AG20443 (cell line): Measurements from ENCODE around the gene DCLRE1B.

Experiments used
- DNase-seq: peaks from one replicate; pipeline ENCODE4 v3.0.0; 2012; ENCODE audit warnings: low spot score, mixed read lengths

The DCLRE1B gene

DNA sequence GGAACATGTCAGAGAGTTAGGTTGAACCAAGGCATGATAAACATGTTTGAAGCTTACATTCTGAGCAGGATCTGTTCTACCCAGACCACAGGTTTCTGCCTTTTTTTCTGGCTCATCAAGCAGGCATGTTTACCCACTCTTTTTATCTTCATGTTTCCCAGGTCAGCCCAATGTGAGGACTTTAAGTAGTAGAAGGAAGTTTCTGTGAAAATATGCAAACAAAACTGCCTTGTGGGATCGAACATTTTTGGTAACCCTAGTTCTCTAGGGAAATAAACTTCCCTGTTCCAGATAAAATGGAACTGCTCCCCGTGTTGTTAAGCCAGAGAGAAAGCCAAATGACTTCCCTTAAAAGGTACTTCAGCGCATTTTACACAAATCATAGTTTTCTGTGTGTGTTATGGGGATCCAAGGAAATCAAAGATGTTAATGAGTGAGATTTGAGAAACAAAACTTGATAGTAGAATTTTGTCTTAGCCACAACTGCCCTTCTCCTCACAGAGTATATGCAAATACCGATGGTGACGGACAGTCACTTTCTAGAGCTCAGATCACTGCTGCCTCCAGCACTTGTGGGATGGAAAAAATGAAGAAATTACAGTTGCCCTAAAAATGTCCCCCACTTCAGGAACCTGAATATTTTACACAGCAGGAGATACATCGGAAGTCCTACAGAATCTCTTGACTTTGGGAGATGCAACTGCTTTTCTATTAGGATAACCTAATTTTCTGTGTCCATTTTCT is 23.2 kb downstream of the DCLRE1B start:
- no peak for DNase-seq

DNA sequence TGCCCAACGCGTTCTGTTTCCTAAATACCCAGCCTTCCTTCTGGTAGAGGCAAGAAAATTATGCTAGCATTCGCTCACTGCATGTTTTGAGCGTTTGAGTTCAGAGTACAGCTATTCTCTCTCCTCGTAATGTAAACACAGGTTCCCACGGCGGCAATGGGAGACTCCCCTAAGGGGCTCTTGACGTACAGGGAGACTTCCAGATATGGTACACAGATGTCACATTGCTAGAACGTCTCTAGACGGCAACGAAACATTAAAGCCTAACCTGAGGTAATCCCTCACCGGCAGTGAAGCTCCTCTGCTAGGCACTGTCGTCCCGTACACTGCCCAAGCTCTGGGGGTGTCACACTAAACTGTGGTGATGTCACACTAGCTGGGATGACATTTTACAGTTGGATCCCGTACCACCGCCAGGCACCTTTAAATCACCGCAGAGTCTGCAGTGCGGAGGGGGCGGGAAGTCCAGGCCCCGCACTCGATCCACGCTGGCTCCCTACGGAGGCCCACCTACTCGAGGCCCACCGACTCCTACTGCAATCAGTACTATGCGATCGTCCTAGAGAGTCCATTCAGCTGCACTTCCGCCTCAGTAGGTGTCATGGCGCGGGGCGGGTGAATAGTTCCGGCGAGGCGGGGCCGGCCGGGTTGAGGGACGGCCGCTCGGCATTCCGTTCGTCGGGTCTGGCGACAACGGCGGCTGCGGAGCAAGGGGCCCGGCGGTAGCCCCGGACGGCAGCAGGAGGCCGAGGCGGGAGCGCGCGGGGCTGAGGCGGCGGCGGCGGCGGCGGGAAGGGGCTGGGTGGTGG is 24.0 kb downstream of the DCLRE1B start, which contains the start of gene HIPK1:
Gene HIPK1 (plus strand): TSS at position 384 of the 809 bp plus-strand sequence.
- DNase-seq: peak; percentile 95

DNA sequence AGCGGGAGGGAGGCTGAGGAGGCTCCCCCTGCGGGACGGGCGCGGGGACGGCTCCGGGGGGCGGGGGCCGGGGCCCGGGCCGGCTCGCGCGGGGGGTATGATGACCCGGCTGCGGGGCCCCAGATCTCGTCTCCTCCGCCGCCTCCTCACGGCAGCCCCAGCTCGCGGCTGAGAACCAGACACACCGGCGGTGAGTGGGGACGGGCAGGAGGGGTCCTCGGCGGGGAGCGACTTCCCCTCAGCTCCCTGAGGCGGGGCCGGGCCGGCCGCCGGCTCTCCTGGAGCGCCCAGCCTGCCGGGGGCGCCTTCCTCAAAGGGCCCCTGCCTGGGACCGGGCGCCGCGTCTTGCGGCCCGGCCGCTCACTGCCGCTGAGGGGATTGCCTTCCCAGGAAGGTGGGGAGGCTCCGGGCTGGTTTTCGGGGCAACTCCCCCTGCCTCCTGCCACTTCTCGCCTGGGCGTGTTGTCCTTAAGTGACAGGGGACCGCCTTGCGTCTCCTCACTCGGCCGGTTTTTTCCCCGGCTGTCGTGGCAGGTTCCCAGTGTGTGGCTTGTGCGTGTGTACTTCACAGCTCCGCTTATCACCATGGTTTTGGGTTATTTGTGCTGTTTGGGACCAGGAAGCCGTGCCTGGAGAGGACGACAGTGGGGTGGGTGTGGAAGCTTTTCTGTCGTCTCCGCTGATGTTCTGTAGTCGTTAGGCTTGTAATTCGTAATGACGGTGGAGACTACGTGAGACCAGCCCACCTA is 24.8 kb downstream of the DCLRE1B start:
- peak; percentile 65 for DNase-seq

DNA sequence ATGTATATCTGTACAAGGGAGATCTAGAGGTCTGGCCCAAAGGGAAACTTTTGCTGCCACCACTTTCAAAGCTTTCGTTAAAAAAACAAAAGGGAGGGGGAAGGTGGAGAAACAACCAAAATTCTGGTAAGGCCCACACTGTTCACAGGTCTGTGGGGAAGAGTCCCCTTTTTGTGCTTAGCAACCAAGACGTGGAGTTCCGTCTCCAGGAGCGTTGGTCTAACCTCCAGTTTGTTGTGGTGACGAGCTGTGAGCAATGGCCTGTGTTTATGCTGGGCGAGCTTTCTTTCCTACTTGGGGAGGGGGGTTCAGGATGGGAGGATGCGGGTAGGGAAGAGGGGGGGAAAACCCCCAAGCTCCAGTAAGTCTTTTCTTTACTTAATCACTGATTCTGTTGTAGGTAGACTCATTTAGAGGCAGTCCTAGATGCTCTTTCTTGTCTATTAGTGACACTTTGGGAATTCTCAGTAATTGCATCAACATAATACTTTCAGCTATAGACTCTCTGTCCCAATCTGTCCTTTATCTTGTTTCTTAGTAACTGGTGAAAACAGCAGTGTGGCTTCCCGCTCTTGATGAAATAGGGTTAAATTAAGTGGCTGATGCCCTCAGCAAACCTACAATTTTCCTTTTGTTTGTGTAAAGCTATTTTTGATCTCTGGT is 25.5 kb downstream of the DCLRE1B start:
- peak; percentile 63 for DNase-seq

DNA sequence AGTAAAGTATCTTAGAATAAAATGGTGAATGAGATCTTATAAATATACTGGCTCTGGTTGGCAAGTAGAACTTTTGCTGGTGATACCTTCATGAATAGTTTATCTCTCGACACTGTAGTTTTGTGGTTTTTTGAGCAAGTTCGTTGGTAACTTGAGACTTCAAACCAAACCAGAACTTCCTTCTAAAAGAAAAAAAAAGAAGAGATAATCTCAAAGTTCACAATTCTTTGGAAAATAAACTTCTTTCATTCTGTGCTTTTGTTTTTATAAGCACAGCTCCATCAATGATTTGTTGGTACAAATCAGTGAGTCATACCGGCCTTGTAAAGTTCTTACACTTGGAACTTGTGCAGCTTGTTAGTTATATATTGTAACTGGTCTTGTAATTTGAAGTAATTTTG is 26.3 kb downstream of the DCLRE1B start:
- DNase-seq: peak; percentile 21

DNA sequence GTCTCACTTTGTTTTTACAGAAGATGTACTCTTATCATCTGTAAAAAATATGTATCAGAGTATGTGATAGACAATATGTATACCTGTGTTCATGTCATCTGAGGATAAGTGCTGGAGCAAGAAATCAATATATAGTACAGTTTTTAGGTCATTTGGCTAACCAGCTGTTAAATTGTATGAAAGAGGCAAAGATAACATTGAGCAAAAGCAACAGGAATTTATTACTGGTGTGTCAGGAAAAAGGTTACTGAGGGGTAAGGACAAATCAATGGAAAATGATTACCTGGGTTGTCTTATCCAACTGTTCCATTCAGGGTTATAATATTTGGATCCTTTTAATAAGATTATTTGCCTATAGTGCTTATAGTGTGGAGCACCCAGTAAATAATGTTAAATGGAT is 28.9 kb downstream of the DCLRE1B start:
- no peak for DNase-seq

DNA sequence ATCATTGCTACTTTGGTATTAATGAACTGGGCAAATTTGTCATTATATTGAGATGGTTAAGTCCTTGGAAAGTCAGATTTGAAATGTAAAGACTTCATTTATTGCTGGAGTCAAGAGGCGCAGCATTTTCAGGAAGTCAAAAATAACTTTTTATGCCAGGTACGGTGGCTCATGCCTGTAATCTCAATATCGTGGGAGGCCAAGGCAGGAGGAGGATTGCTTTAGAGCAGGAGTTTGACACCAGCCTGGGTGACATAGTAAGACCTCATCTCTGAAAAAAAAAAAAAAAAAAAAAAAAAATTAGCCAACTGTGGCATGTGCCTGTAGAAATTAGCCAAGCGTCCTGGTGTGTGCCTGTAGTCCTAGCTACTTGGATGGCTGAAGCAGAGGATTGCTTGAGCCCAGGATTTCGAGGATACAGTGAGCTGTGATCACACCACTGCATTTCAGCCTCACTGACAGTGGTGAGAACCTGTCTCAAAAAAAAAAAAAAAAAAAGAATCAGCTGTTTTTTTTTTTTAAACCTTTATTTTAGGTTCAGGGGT is 29.5 kb downstream of the DCLRE1B start:
- no peak for DNase-seq

DNA sequence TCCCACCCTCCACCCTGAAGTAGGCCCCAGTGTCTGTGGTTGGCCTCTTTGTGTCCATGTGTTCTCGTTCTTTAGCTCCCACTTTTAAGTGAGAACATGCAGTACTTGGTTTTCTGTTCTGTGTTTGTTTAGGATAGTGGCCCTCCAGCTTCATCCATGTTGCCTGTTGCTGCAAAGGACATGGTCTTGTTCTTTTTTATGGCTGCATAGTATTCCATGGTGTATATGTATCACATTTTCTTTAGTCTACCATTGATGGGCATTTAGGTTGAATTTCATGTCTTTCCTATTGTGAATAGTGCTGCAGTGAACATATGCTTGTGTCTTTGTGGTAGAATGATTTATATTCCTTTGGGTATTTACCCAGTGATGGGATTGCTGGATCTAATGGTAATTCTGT is 30.1 kb downstream of the DCLRE1B start:
- DNase-seq: no peak

DNA sequence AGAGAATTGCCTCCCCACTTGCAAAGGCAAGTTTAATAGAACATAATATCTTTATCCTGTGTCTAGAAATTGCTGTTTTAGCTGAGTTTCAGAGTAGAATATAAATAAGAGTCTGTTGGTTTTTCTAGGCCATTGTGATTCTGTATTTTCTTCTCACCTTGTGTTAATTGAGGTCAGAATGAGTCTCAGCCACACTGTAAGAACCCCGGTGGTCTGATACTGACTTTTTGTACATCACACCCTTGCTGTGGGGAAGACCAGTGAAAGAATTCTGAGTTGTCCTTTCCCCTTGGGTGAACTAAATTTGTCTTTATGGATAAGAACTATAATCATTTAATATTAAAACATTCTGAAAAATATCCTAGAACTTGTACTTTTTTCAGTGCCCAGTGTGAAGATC is 30.8 kb downstream of the DCLRE1B start:
- no peak for DNase-seq

DNA sequence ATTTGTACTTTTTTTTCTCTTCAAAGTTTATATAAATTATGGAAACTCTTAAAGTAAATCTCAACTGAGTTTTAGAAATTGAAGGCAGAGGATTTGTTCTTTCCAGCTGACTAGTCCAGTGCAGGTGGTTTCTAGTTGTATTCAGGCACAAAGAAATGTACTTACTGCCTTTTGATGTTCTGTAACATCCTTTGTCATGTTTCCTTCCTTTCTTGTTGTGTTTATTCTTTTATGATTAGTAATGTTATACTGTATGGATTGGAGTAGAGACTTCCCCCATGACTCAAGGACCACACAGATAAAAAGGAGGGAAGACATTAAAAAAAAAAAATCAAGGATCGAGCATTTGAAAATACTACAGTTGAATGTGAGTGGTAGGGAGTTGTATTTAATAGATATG is 32.0 kb downstream of the DCLRE1B start:
- DNase-seq: no peak

DNA sequence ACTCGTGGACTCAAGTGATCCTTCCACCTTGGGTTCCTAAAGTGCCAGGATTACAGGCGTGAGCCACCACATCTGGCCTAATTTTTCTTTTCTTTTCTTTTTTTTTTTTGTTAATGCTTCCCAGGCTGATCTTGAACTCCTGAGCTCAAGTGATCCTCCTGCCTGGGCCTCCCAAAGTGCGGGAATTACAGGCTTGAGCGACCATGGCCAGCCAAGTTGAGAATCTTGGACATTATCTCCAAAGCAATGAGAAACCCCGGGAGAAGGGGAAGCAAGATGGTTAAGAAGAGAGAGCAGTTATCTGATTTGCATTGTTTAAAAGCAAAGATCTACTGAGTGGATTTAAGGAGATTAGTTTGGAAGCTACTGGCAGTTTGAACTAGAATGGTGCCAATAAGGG is 33.1 kb downstream of the DCLRE1B start:
- no peak for DNase-seq

DNA sequence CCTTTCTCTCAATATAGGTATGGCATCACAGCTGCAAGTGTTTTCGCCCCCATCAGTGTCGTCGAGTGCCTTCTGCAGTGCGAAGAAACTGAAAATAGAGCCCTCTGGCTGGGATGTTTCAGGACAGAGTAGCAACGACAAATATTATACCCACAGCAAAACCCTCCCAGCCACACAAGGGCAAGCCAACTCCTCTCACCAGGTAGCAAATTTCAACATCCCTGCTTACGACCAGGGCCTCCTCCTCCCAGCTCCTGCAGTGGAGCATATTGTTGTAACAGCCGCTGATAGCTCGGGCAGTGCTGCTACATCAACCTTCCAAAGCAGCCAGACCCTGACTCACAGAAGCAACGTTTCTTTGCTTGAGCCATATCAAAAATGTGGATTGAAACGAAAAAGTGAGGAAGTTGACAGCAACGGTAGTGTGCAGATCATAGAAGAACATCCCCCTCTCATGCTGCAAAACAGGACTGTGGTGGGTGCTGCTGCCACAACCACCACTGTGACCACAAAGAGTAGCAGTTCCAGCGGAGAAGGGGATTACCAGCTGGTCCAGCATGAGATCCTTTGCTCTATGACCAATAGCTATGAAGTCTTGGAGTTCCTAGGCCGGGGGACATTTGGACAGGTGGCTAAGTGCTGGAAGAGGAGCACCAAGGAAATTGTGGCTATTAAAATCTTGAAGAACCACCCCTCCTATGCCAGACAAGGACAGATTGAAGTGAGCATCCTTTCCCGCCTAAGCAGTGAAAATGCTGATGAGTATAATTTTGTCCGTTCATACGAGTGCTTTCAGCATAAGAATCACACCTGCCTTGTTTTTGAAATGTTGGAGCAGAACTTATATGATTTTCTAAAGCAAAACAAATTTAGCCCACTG is 35.5 kb downstream of the DCLRE1B start:
- DNase-seq: no peak

DNA sequence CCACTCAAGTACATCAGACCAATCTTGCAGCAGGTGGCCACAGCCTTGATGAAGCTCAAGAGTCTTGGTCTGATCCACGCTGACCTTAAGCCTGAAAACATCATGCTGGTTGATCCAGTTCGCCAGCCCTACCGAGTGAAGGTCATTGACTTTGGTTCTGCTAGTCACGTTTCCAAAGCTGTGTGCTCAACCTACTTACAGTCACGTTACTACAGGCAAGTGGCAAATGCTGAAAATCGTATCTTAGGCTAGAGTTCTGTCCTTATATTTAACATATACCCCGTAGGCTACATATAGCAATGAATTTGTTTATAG is 36.1 kb downstream of the DCLRE1B start:
- DNase-seq: no peak

DNA sequence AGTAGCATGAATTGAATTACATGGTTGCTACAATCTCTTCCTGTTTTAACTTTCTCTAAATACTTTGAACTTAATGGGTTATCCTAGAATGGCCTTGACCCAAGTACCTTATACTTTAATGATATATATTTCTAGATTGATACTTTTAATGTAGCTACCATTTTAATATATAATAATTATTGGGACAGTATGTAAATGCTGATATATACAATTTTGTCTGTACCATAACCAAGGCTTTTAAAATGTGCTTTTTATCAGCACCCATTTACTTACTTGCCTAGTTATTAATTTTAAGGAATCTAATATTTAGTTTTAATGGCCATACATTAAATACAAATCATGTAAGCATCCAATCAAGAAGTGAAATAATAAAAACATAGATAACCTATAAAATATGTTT is 37.4 kb downstream of the DCLRE1B start:
- DNase-seq: no peak

DNA sequence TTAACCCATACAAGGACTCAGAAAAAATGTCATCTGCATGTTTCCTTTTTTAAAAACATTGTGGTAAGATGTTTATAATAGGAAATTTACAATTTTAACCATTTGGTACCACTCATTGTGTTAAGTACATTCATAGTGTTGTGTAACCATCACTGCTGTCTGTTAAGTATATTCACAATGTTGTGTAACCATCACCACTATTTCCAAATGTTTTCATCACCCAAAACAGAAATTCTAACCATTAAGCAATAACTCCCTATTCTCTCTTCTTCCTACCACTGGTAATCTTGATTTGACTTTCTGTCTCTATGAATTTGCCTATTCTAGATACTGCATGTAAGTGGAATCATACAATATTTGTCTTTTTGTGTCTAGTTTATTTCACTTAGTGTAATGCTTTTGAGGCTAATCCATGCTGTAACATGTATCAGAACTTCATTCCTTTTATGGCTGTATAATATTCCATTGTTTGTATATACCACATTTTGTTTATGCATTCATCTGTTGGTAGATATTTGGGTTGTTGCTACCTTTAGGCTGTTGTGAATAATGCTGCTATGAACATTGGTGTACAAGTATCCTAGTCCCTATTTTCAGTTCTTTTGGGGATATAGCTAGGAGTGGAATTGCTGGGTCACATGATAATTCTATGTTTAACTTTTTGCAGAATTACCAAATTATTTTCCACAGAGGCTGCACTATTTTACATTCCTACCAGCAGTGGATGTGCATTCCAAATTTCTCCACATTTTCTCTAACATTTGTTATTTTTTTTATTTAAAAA is 38.1 kb downstream of the DCLRE1B start:
- DNase-seq: no peak

DNA sequence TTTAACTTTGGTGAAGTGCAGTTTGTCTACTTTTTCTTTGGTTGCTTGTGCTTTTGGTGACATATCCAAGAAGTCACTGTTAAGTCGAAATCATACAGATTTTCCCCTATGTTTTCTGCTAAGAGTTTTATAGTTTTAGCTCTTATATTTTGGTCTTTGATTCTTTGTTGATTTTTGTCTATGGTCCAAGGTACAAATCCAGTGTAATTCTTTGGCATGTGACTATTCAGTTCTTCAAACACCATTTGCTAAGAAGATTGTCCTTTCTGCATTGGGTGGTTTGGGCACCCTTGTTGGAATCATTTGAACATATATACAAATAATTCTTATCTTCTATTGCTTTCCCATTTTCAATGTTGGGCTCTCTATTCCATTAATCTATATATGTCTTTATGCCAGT is 40.2 kb downstream of the DCLRE1B start:
- DNase-seq: no peak

DNA sequence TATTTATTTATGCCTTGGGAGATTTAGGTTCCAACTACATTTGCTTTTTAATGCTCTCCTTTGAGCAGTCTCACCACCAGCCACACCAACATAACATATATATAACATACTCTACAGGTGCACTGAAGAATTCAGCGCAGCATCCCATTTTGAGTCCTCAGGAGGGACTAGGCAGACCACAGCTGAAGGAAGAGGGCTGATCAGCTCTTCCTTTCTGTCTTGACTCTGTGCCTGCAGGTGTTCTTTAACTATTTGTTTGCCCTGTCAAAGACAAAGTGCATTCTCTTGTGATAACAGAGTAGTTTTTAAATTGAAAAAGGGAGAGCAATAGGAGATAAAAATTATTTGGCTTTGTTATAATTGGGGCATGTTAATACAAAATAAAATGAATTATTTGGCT is 41.0 kb downstream of the DCLRE1B start:
- no peak for DNase-seq

DNA sequence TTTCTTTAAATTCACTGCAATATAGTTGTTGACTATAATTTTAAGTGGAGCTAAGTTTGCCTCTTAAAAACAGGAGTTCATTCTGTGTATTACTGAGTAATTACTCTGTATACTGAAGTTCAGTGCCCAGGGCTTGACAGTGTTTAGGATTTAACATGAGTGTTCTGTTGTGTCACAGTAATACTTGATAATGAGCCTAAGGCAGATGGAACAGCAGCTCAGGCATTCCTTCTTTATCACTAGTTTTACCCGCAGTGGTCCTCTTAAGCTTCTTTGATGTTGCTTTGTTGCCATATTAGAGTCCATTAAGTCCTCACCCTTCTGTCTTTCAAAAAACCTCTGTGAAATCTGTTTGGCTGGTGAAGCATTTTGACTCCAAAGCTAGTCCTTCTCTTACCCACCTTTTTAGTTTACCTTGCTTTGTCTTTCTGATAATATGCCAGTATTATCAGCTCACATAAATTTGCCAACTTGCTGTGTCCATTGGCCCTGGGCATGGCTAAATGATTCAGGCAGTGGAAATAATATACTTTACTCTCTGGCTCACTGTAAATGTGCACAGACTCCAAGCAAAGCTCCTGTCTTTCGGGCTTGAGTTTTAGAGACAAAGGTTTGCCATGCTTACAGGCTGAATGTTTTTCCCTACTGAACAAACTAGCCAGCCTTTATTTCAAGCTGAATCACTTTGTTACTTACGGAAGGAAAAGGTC is 41.7 kb downstream of the DCLRE1B start:
- DNase-seq: no peak

DNA sequence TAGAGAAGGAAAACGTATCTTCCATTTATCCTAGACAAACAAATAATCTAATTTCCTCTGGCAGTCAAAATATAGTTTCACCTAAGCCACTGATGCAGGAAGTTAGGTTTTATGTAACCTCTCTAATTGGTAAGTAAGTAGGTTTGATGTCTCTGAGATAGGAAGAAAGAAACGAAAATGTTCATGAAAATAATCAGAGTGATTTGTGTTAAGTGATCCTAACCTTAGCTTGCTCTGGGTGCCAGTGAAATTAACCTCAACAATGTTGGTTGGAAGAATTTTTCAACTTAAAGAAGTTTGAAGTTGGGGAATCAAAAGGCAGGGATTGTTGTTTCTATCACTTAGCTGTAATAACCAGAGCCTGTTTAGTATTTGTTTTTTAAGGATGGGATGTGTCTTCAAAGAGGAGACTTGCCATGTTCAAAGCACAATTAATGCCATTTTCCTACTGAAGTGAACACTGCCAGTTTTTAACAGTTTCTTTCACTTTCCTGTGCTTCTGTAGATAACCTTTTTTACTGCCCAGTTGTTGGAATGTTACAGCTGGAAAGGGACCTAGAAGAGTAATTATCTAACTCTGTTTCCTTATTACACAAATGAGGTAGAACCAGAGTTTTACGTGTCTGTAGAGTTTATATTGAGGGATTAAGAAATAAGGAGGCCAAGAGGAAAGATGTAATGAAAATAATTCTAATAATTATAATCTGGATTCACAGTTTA is 42.4 kb downstream of the DCLRE1B start:
- DNase-seq: no peak
